GM18909 (cell line): ENCODE measurements around the gene DNASE1.
"Not testable (repeated sequence)": the region's sequence is repeated elsewhere in the genome, so short reads cannot be mapped to it uniquely, and the experiment has no call there.

Source experiments
- ATAC-seq: cut with Tn5 transposase; IDR thresholded peaks from one replicate; pipeline ENCODE4 v1.9.1; 2021; ENCODE audit warnings: mild to moderate bottlenecking; ENCODE audit not compliant: unreplicated experiment, poor library complexity

Gene DNASE1

DNA sequence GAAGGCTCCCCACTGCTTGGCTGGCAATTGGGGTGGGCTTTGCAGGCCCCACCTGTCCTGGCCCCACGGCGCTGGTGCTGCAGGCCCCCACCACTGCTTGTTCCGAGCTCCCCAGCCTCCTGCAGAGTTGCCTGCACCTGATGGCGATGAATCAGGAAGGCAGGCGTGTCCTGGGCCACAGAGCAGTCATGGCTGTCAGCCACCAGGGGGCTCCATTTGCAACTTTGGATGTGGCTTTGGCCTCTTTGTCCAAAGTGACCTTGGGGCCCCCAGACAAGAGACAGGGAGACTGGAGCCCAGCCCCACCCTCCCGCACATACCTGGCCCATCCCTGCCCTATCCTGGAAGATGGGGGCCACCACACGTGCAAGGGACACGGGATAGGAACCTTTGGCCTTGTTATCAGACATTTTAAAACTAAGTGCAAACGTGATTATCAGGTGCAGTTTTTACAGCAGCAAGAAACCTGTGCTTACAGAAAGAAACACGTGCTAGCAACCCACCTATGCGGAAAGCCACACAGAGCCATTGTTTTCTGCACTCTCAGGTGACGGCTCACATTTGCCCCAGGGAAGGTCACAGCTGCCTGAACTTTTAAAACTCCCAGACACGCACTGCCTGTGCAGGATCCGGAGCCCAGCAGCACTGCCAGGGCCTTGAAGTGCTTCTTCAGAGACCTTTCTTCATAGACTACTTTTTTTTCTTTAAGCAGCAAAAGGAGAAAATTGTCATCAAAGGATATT is at the start of gene DNASE1:
Gene DNASE1, plus strand, starts transcription at position 443 of the 743 bp plus-strand sequence. CDS start 683 bp downstream, outside the sequence.
- ATAC-seq, result no peak

DNA sequence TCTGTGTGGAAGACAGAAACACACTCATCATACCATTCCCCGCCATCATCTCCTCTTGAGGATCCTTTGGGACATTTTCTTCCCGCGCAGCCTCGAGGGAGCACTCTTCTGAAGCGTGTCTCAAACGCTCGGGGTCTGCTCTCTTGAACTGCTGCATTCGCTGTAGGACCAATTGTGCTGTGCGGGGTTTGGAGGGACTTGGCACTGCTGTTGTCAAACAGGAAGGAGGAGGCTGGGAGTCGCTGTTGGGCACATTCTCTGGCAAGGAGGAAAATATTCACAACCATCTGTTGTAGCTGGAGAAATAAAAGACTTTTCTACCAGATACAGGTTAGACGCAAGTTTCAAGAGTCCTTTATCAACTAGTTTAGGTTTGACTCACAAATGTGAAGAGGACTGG is 48.0 kb upstream of the DNASE1 start:
- no peak for ATAC-seq

GRCh38 chr16:3607161-3607560 is 47.3 kb upstream of the DNASE1 start:
- ATAC-seq, result no peak

DNA sequence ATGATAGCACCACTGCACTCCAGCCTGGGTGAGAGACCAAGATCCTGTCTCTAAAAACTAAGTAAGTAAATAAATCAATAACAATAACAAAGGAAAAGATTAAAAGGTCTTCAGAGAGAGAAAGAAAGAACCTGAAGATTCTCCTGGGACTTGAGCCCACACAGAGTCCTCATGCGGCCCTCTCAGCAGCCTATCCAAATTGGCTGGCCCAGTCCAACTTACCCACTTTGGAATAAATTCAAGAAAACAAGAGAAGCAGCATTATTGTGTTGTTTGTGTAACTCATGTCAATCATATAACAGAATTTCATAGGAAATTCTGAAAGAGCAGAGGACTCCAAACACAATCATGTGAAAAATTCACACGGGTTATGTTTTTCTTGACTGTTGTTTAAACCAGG is 46.9 kb upstream of the DNASE1 start:
- no peak for ATAC-seq

DNA sequence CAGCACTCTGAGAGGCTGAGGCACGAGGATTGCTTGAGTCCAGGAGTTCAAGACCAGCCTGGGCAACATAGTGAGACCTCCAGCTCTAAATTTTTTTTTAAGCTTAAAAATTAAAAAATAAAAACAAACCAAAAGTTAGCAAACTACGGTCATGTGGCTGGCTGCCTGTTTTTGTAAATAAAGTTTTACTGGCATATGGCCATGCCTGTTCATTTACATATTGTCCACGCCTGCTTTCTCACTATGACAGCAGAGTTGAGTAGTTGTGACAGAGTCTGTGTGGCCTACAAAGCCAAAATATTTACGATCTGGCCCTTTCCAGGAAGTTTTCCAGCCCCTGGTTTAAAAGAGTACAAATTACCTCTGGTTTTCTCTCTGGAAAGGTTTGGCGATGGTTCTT is 46.4 kb upstream of the DNASE1 start:
- ATAC-seq, result no peak

DNA sequence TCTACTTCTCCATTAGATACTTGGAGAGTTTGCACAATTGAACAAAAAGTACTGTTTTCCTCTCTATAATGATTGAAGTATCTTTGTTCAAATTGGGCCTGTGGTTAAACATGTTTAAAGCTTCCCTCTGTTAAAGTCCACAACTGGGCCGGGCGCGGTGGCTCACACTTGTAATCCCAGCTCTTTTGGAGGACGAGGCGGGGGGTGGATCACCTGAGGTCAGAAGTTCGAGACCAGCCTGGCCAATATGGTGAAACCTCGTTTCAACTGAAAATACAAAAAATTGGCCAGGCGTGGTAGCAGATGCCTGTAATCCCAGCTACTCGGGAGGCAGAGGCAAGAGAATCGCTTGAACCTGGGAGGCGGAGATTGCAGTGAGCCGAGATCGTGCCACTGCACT is 45.5 kb upstream of the DNASE1 start:
- not testable (repeated sequence) for ATAC-seq

- ATAC-seq, result no peak
Measured at GRCh38 chr16:3609895-3610697, 44.4 kb upstream of the DNASE1 start.

DNA sequence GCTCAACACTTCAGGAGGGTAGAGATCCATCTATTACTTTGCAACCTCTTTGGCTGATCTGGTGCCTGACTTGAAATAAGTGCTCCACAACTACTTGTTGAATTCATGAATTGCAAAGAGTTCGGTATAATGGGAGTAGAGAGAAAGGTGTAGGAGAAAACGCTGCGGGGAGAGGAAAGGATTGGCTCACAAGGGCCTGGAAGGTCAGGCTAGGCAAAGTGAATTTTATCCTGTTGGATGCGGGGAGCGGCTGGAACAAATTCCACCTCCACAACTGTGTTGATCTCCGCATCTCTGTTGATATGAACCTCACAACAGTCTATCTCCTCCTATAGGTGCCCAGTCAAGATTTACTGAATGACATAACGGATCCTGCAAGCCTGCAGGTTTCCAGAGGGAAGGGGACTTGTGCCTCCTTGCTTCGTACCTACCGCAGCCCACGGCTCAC is 43.8 kb upstream of the DNASE1 start:
- ATAC-seq, result no peak

DNA sequence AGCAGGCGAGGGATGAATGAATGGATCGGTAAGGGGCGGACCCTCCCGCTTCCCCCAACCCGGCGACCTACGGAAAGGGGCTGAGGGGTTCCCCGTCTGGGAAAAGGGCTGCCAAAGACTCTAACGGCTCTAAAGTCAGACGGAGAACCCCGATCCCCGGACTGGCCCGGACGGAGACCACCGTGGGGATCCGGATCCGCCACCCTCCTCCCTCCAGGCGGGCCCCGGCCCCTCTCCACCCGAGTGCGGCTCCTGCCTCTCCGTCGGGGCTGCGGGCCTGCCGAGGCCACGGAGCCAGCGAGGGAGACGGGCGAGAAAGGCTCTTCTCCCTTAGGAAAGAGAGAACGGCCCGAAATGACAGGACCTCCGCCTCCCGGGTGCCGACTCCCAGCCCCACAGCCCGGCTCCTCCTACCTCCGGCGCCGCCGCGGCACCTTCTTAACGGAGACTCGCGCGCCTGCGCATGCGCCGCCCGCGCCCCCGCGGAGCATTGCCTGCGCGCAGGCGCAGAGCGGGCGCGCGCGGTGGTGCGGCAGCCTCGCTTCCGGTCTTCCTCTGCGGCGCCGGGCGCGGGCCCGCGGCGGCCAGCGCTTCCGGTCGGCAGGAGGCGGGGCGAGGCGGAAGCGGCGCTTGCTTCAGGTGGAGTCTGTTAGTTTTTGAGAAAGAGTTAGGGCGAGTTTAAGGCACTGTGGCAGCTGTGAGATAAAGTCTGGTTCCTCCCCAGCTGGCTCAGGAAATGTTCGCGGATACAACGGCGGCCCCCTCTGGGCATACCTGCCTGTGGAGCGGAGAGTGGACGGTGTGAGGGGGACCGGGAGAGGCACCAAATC is 43.1 kb upstream of the DNASE1 start, which contains the start of gene SLX4:
Gene SLX4, minus strand, starts transcription at position 461 of the 830 bp plus-strand sequence. CDS start 2,642 bp downstream, outside the sequence.
- peak; percentile 85 for ATAC-seq

GRCh38 chr16:3612510-3613466 is 41.7 kb upstream of the DNASE1 start:
- no peak for ATAC-seq

DNA sequence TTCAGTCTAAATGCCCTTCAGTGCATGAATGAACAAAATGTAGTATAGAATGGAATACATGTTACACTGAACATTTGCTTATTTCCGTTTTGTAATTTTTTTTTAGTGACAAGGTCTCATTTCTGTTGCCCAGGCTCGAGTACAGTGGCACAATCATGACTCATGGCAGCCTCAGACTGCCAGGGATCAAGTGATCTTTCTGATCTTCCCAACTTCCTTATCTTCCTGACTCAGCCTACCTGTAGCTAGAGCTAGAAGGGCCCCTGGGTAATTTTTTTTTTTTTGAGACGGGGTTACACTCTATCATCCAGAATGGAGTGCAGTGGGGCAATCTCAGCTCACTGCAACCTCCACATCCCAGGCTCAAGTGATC is 35.7 kb upstream of the DNASE1 start:
- no peak for ATAC-seq

DNA sequence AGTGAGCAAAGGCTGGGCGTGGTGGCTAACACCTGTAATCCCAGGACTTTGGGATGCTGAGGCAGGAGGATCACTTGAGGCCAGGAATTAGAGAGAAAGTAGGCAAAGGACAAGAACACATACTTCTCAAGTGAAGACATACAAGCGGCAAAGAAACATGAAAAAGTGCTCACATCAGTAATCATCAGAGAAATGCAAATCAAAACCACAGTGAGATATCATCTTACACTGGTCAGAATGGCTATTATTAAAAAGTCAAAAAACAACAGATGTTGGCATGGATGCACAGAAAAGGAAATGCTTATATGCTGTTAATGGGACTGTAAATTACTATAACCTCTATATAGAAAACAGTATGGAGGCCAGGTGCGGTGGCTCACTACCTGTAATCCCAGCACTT is 30.8 kb upstream of the DNASE1 start:
- ATAC-seq, result peak; percentile 38

DNA sequence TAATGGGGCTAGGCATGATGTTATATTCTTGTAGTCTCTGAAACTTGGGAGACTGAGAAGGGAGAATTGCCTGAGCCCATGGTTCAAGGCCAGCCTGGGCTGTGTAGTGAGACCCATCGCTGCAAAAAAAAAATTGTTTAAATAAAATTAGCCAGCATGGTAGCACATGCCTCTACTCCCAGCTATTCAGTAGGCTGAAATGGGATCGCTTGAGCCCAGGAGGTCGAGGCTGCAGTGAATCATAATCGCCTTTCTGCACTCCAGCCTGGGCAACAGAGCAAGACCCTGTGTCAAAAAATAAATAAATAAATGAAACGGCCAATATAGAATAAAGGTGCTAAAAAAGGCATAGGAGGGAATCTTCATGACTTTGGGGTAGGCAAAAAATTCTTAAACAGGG is 29.2 kb upstream of the DNASE1 start:
- no peak for ATAC-seq

DNA sequence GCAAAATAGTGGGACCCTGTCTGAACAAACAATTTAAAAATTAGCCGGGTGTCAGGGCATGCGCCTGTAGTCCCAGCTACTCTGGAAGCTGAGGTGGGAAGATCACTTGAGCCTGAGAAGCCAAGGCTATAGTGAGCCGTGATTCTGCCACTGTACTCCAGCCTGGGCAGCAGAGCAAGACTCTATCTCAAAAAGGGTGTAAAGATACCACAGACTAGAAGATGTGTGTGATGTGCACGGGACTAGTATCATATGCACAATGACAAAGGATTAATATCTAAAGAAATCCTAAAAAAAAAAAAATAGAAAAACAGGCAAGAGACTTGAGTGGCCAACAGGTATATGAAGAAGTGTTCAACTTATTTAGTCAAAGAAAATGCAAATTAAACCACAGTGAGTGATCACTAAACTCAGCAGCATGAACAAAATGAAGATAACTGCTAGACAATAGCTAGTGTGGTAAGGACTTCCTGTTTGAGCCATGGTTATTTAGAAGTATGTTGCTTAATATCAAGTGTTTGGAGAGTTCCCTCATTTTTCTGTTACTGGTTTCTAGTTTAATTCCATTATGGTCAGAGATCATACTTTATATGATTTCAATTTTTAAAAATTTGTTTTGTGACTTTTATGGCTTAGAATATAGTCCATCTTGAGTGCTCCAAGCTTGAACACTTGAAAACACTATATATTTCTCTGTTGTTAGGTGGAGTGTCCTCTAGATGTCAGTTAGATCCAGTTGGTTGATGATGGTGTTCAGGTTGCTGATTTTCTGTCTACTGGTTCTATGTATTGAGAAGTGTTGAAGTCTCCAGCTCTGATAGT is 28.4 kb upstream of the DNASE1 start:
- no peak for ATAC-seq

GRCh38 chr16:3637371-3637923 is 17.0 kb upstream of the DNASE1 start:
- ATAC-seq, result no peak

DNA sequence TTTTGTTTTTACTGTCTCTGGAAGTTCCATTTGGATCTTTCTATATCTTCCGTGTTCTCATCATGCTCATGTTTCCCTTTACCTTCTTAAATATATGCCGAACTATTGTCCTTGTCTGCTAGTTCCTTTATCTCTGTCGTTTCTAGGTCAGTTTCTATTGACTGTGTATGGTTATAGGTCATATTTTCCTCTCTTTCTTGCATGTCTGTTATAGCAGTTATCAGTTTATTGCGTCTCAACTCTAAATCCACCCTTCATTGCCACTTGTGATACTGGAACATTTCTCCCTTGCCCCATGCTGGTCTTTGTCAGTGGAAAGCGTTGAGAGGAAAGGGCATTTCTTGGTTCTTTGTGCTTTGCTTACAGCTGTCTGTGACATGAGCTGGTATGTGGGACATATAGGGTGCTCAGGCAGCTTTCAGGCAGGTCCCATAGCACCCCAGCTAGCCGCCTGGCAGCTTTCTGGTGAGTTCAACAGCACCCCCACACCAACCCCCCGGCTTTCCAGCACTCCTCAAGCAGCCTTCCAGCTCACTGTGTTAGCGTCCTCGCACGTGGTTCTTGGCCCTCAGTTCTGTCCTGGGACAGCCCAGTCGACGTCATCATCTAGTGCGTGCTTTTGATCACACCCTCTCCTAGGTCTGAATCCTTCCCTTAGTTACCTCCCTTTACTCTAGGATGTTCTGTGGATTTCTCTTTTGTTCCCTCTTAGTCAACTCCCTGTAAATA is 15.4 kb upstream of the DNASE1 start:
- ATAC-seq, result no peak

DNA sequence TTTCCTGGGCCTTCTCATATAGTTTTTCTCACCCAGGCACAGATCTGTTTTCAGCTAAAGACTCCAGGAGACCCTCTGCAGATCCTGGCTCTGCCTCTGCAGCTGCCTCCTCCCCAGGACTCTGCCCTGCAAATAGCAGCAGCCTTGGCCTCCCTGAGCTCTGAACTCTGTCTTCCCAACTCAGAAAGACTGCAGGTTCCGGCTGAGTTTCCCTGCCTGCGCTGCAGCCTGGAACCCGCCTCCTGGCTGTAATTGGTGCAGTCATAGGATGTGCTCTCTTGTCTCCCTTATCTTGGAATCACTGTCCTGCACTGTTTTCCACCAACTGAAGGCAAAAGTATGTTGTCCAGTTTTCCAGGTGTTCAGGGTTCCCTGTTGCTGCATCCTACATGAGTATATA is 14.3 kb upstream of the DNASE1 start:
- no peak for ATAC-seq
